HCT116 (cell line): ENCODE results near the gene UBN1. TPM values are rescaled to one million over a fixed set of nuclear protein-coding genes. Genes with fewer than 3 reads are reported as not detected.

Experiments
- ATAC-seq: fragments of 200-7000 bp; cut with Tn5 transposase; 2 replicates; pipeline ENCODE4 v1.9.1; 2020; ENCODE audit warnings: mild to moderate bottlenecking, moderate library complexity
- BruUV-seq: library from RNA; stranded (reverse); fragments of 400-500 nt; replicated peaks from 2 replicates; lab custom pipeline; 2021; lab: Mats Ljungman, UMichigan
- CTCF ChIA-PET: fragments of 300-600 bp; sonication (Branson Sonifier 250); formaldehyde crosslinking; loops from one replicate; lab custom pipeline; 2021; ENCODE audit warnings: antibody characterized with exemption; lab: Charles Lee
- POLR2A ChIA-PET: fragments of 300-600, 350-600 bp; sonication (Branson Sonifier 250); formaldehyde crosslinking; loops from one replicate; lab custom pipeline; 2021; ENCODE audit warnings: antibody characterized with exemption; lab: Charles Lee
- RAD21 ChIA-PET, 2 experiments: fragments of 300-600 bp; sonication (Branson Sonifier 250); formaldehyde crosslinking; loops; one replicate each; lab custom pipeline; 2023; ENCODE audit warnings: low total read pairs in 2 of 2; ENCODE audit not compliant: uncharacterized antibody in 2 of 2, unreplicated experiment in 2 of 2, low non-redundant PET in 1 of 2; lab: Charles Lee
- DNase-seq: peaks from one replicate; pipeline ENCODE4 v3.0.0-alpha.2; 2010; ENCODE audit warnings: low read depth, low spot score
- H2AFZ ChIP-seq: fragments of 200-600 bp; shearing (Covaris generic), sonication (generic); 2 replicates; pipeline ENCODE4 v1.6.1; 2017; ENCODE audit warnings: low read depth, mixed run types, mixed read lengths, antibody characterized with exemption, low read length; ENCODE audit not compliant: poor library complexity, severe bottlenecking
- H3K27ac ChIP-seq: 2 replicates; pipeline ENCODE4 v1.5.1; 2012; ENCODE audit warnings: low read depth, low read length
- H3K27me3 ChIP-seq: fragments of 200-600 bp; sonication (generic); 2 replicates; pipeline ENCODE4 v1.6.1; 2016; ENCODE audit warnings: mixed run types, low read length, mixed read lengths; ENCODE audit not compliant: insufficient read depth
- H3K36me3 ChIP-seq, 2 experiments: fragments of 200-500 bp in 1 of 2; fragments of 200-600 bp in 1 of 2; sonication (Bioruptor generic) in 1 of 2; sonication (generic) in 1 of 2; 2 replicates each; pipeline versions ENCODE4 v1.5.1 to v1.6.1; 2014 to 2016; ENCODE audit warnings: low read length in 2 of 2, inconsistent platforms in 1 of 2, mixed read lengths in 1 of 2, mixed run types in 1 of 2; ENCODE audit not compliant: insufficient read depth in 2 of 2, control insufficient read depth in 1 of 2
- H3K4me1 ChIP-seq, 2 experiments: fragments of 200-600 bp in 1 of 2; sonication (generic) in 1 of 2; 2 replicates each; pipeline versions ENCODE4 v1.5.1 to v1.6.1; 2012 to 2017; ENCODE audit warnings: low read length in 2 of 2, inconsistent platforms in 1 of 2, mild to moderate bottlenecking in 1 of 2, mixed read lengths in 1 of 2, mixed run types in 1 of 2, moderate library complexity in 1 of 2; ENCODE audit not compliant: insufficient read depth in 2 of 2, control insufficient read depth in 1 of 2
- H3K4me2 ChIP-seq: fragments of 200-600 bp; sonication (generic); 2 replicates; pipeline ENCODE4 v1.6.1; 2017; ENCODE audit warnings: mixed run types, low read length, mixed read lengths
- H3K4me3 ChIP-seq, 2 experiments: fragments of 200-600 bp in 1 of 2; sonication (generic) in 1 of 2; replicated peaks in 1 of 2; 2 replicates each; pipeline ENCODE4 v1.5.1; 2011 to 2016; ENCODE audit warnings: low read length in 2 of 2, control low read depth in 1 of 2, low read depth in 1 of 2, mild to moderate bottlenecking in 1 of 2, mixed read lengths in 1 of 2, mixed run types in 1 of 2
- H3K79me2 ChIP-seq: fragments of 200-600 bp; sonication (generic); 2 replicates; pipeline ENCODE4 v1.6.1; 2017; ENCODE audit warnings: mild to moderate bottlenecking, mixed run types, low read length, moderate library complexity, mixed read lengths; ENCODE audit not compliant: insufficient read depth
- H3K9ac ChIP-seq: fragments of 200-600 bp; sonication (generic); 2 replicates; pipeline ENCODE4 v1.6.1; 2016; ENCODE audit warnings: low read length, mixed read lengths
- H3K9me2 ChIP-seq: fragments of 200-600 bp; sonication (generic), shearing (Covaris generic); 2 replicates; pipeline ENCODE4 v1.6.1; 2017; ENCODE audit warnings: mixed run types, mild to moderate bottlenecking, moderate library complexity; ENCODE audit not compliant: insufficient read depth
- H3K9me3 ChIP-seq, 2 experiments: fragments of 200-500 bp in 1 of 2; fragments of 200-600 bp in 1 of 2; sonication (Bioruptor generic) in 1 of 2; sonication (generic) in 1 of 2; 2 replicates each; pipeline ENCODE4 v1.6.1; 2014 to 2017; ENCODE audit warnings: low read length in 2 of 2, mixed read lengths in 2 of 2, inconsistent platforms in 1 of 2, low read depth in 1 of 2, mild to moderate bottlenecking in 1 of 2, mixed run types in 1 of 2, moderate library complexity in 1 of 2; ENCODE audit not compliant: control insufficient read depth in 1 of 2, insufficient read depth in 1 of 2
- H4K20me1 ChIP-seq: fragments of 200-600 bp; sonication (generic), shearing (Covaris generic); 2 replicates; pipeline ENCODE4 v1.6.1; 2017; ENCODE audit warnings: mixed run types, mild to moderate bottlenecking, moderate library complexity; ENCODE audit not compliant: insufficient read depth
- EGR1 ChIP-seq: IDR thresholded peaks from 2 replicates; pipeline ENCODE4 v1.6.1; 2012; ENCODE audit warnings: low read depth
- EZH2phosphoT487 ChIP-seq: fragments of 200-600 bp; IDR thresholded peaks from 2 replicates; pipeline ENCODE4 v1.6.1; 2018; ENCODE audit warnings: antibody characterized with exemption, borderline replicate concordance
- FOSL1 ChIP-seq: IDR thresholded peaks from 2 replicates; pipeline ENCODE4 v1.6.1; 2012; ENCODE audit warnings: low read depth
- JUND ChIP-seq: IDR thresholded peaks from 2 replicates; pipeline ENCODE4 v1.6.1; 2012
- RAD21 ChIP-seq: IDR thresholded peaks from 2 replicates; pipeline ENCODE4 v1.6.1; 2012; ENCODE audit warnings: low read depth, mild to moderate bottlenecking
- REST ChIP-seq: IDR thresholded peaks from 2 replicates; pipeline ENCODE4 v1.6.1; 2012; ENCODE audit warnings: low read depth
- SIN3A ChIP-seq: IDR thresholded peaks from 2 replicates; pipeline ENCODE4 v1.6.1; 2012; ENCODE audit warnings: low read depth
- SRF ChIP-seq: IDR thresholded peaks from 2 replicates; pipeline ENCODE4 v1.6.1; 2012; ENCODE audit warnings: low read depth
- TCF7L2 ChIP-seq: IDR thresholded peaks from 2 replicates; pipeline ENCODE4 v1.7.0; 2011; ENCODE audit warnings: borderline replicate concordance, inconsistent platforms; ENCODE audit not compliant: insufficient read depth, insufficient read length; ENCODE audit errors: extremely low read depth
- YY1 ChIP-seq: IDR thresholded peaks from 2 replicates; pipeline ENCODE4 v1.6.1; 2011; ENCODE audit warnings: low read length, low read depth, moderate library complexity, mild to moderate bottlenecking; ENCODE audit not compliant: insufficient replicate concordance; ENCODE audit errors: extremely low read depth
- ZNF274 ChIP-seq: fragments of 200-500 bp; sonication (Bioruptor generic); IDR thresholded peaks from 2 replicates; pipeline ENCODE4 v1.6.1; 2014; ENCODE audit warnings: mild to moderate bottlenecking, low read depth, low read length, inconsistent platforms
- intact Hi-C: fragments of 100-400 bp; cut with micrococcal nuclease; formaldehyde crosslinking; loops from 2 replicates; pipeline ENCODE4 v1.10.0; 2022
- total RNA-seq: library from RNA; stranded (reverse); gene quantifications from one replicate; pipeline ENCODE4 v1.2.1, GENCODE V29; 2021; ENCODE audit not compliant: unreplicated experiment
- TF ChIP-seq, protein P1 (sequence below): IDR thresholded peaks from 2 replicates; pipeline ENCODE4 v1.6.1; 2011; ENCODE audit warnings: mild to moderate bottlenecking, low read length, moderate library complexity; ENCODE audit not compliant: insufficient replicate concordance; ENCODE audit errors: extremely low read depth
- TF ChIP-seq, protein P2 (sequence below), 3 experiments: fragments of 200-600 bp in 1 of 3; sonication (generic) in 1 of 3; IDR thresholded peaks in 2 of 3; conservative IDR thresholded peaks in 1 of 3; 2 replicates each; pipeline ENCODE4 v1.5.1; 2012 to 2017; ENCODE audit warnings: low read depth in 2 of 3, low read length in 2 of 3, antibody characterized with exemption in 1 of 3, borderline replicate concordance in 1 of 3, control low read depth in 1 of 3, mild to moderate bottlenecking in 1 of 3, mixed read lengths in 1 of 3, mixed run types in 1 of 3, moderate library complexity in 1 of 3; ENCODE audit not compliant: insufficient read depth in 1 of 3

The UBN1 gene
- total RNA-seq, 1 experiment from 2014 or later = 31.9 TPM

DNA sequence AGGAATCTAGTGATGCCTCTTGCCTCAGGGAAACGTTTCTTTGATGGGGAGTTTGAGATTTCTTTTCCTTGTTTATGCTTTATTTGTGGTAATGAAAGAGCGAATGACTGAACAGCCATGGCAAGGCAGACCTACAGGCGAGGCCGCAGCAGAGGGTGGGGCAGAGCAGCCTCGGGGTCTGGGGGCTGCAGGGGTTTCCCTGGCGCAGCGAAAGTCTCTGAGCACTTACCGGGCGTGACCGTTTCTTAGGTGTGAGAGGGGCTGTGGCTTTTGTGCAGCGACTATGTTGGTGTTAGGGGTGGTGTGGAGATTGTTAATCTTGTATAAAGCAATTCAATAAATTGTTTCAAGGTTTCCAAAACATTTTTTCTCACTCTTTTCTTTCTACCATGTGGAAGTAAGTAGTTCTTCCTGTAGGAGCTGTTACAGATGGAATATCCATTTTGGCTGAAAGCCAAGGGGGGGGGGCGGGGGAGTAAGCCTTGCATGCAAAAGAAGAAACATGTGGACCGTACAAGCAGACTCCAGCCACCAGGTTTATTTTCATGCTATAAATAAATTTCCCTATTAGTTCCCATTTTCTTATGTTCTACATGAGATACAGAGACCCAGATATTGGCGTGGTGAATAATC lies 34.8 kb downstream of the UBN1 start:
- CTCF ChIA-PET = no interaction called here
- no peaks in the 10 kb centered on the region for H3K9me2 ChIP-seq
- TF ChIP-seq, protein P1, sequence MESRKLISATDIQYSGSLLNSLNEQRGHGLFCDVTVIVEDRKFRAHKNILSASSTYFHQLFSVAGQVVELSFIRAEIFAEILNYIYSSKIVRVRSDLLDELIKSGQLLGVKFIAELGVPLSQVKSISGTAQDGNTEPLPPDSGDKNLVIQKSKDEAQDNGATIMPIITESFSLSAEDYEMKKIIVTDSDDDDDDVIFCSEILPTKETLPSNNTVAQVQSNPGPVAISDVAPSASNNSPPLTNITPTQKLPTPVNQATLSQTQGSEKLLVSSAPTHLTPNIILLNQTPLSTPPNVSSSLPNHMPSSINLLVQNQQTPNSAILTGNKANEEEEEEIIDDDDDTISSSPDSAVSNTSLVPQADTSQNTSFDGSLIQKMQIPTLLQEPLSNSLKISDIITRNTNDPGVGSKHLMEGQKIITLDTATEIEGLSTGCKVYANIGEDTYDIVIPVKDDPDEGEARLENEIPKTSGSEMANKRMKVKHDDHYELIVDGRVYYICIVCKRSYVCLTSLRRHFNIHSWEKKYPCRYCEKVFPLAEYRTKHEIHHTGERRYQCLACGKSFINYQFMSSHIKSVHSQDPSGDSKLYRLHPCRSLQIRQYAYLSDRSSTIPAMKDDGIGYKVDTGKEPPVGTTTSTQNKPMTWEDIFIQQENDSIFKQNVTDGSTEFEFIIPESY = no peak
- TF ChIP-seq YY1 = no peak
- no peak for TF ChIP-seq SIN3A
- TF ChIP-seq TCF7L2 = no peak
- no peak for TF ChIP-seq REST
- no peak for TF ChIP-seq EZH2phosphoT487
- TF ChIP-seq EGR1 = no peak
- TF ChIP-seq ZNF274 = no peak
- TF ChIP-seq FOSL1 = no peak
- TF ChIP-seq RAD21 = no peak; the same call in 1 of the 2 replicates
- TF ChIP-seq, protein P2, sequence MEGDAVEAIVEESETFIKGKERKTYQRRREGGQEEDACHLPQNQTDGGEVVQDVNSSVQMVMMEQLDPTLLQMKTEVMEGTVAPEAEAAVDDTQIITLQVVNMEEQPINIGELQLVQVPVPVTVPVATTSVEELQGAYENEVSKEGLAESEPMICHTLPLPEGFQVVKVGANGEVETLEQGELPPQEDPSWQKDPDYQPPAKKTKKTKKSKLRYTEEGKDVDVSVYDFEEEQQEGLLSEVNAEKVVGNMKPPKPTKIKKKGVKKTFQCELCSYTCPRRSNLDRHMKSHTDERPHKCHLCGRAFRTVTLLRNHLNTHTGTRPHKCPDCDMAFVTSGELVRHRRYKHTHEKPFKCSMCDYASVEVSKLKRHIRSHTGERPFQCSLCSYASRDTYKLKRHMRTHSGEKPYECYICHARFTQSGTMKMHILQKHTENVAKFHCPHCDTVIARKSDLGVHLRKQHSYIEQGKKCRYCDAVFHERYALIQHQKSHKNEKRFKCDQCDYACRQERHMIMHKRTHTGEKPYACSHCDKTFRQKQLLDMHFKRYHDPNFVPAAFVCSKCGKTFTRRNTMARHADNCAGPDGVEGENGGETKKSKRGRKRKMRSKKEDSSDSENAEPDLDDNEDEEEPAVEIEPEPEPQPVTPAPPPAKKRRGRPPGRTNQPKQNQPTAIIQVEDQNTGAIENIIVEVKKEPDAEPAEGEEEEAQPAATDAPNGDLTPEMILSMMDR (IDR thresholded peaks at IDR 0.05 in 2 of 3, conservative IDR thresholded peaks at IDR 0.05 in 1 of 3; ENCODE audit: borderline replicate concordance in 1 of 3, insufficient read depth in 1 of 3, low read depth in 2 of 3, low read length in 2 of 3) = no peak
- no peak for TF ChIP-seq SRF
- no peak for TF ChIP-seq JUND
- H3K9me3 ChIP-seq = no peaks in the 10 kb centered on the region; a peak in 1 of 4 replicates
- H2AFZ ChIP-seq = no peak overlapping the region
- intact Hi-C loops = loop anchor here (1.0 to 2.0 kb wide), 2 partner anchors 63 to 75 kb away; no protein-coding TSS in a partner anchor
- DNase-seq = no peak
- peaks cover 21 to 27% of the 10 kb centered on the region in 2 experiments for H3K4me1 ChIP-seq
- no TSS peak for BruUV-seq
- peak overlapping the region; percentile 45 for H3K27ac ChIP-seq
- H3K79me2 ChIP-seq = no peaks in the 10 kb centered on the region
- 0 out of 2 replicates have a peak overlapping the region, but pooled peaks have one; percentile 2 for H3K9ac ChIP-seq
- peak overlapping the region; percentile 55 for H3K4me2 ChIP-seq
- ATAC-seq = no peak; the same call in 1 of the 2 replicates
- POLR2A ChIA-PET = no interaction called here
- RAD21 ChIA-PET = no interaction called here
- no peaks in the 10 kb centered on the region for H3K27me3 ChIP-seq
- H4K20me1 ChIP-seq = peaks cover 8% of the 10 kb centered on the region; the same call in 1 of the 2 replicates
- H3K36me3 ChIP-seq = peaks cover 31 to 52% of the 10 kb centered on the region in 2 experiments
- no peak overlapping the region for H3K4me3 ChIP-seq
